Measurements from ENCODE around the gene PTPRT. TPM values are rescaled to one million over a fixed set of nuclear protein-coding genes. Genes with fewer than 3 reads are reported as not detected.

The PTPRT gene
- total RNA-seq, 1 donor from 2014 or later = 0.56 TPM

- Mint-ChIP-seq H3K9me3 (no peaks in the 10 kb centered on the region), H3K36me3 (ENCODE audit: low read depth) (no peaks in the 10 kb centered on the region), H3K27ac (ENCODE audit: unreplicated experiment) (no peak overlapping the region), H3K27me3 (ENCODE audit: low read depth) (peaks cover 5% of the 10 kb centered on the region), H3K4me1 (no peaks in the 10 kb centered on the region), H3K4me3 (no peak overlapping the region)
- no peak for DNase-seq (ENCODE audit: low read depth, low spot score)
- TF ChIP-seq CTCF (conservative IDR thresholded peaks at IDR 0.05) = no peak
Measured at GRCh38 chr20:42392442-42392841, 797.3 kb downstream of the PTPRT start.

- no peak for TF ChIP-seq CTCF (conservative IDR thresholded peaks at IDR 0.05)
- H3K27me3 Mint-ChIP-seq (ENCODE audit: low read depth) = peaks cover 5% of the 10 kb centered on the region
- no peaks in the 10 kb centered on the region for H3K4me1 Mint-ChIP-seq
- no peak overlapping the region for H3K4me3 Mint-ChIP-seq
- no peak overlapping the region for H3K27ac Mint-ChIP-seq (ENCODE audit: unreplicated experiment)
- no peaks in the 10 kb centered on the region for H3K9me3 Mint-ChIP-seq
- H3K36me3 Mint-ChIP-seq (ENCODE audit: low read depth) = no peaks in the 10 kb centered on the region
- DNase-seq (ENCODE audit: low read depth, low spot score) = no peak
Measured at GRCh38 chr20:42391807-42392206, 797.9 kb downstream of the PTPRT start.

- peaks cover 29% of the 10 kb centered on the region for H3K27me3 Mint-ChIP-seq (ENCODE audit: low read depth)
- no peaks in the 10 kb centered on the region for H3K36me3 Mint-ChIP-seq (ENCODE audit: low read depth)
- no peak for DNase-seq (ENCODE audit: low read depth, low spot score)
- H3K27ac Mint-ChIP-seq (ENCODE audit: unreplicated experiment) = no peak overlapping the region
- no peaks in the 10 kb centered on the region for H3K4me1 Mint-ChIP-seq
- H3K9me3 Mint-ChIP-seq = peaks cover 2% of the 10 kb centered on the region
- H3K4me3 Mint-ChIP-seq = no peak overlapping the region
- no peak for TF ChIP-seq CTCF (conservative IDR thresholded peaks at IDR 0.05)
Measured at GRCh38 chr20:42380287-42380686, 809.4 kb downstream of the PTPRT start.

GRCh38 chr20:42379385-42379784, 810.3 kb downstream of the PTPRT start:
- H3K4me3 Mint-ChIP-seq = no peak overlapping the region
- no peak for TF ChIP-seq CTCF (conservative IDR thresholded peaks at IDR 0.05)
- H3K27me3 Mint-ChIP-seq (ENCODE audit: low read depth) = peaks cover 29% of the 10 kb centered on the region
- H3K27ac Mint-ChIP-seq (ENCODE audit: unreplicated experiment) = no peak overlapping the region
- H3K9me3 Mint-ChIP-seq = no peaks in the 10 kb centered on the region
- no peaks in the 10 kb centered on the region for H3K4me1 Mint-ChIP-seq
- H3K36me3 Mint-ChIP-seq (ENCODE audit: low read depth) = no peaks in the 10 kb centered on the region
- DNase-seq (ENCODE audit: low read depth, low spot score) = no peak

GRCh38 chr20:42378826-42379225, 810.9 kb downstream of the PTPRT start:
- Mint-ChIP-seq H3K27me3 (ENCODE audit: low read depth) (peaks cover 28% of the 10 kb centered on the region), H3K4me1 (no peaks in the 10 kb centered on the region), H3K36me3 (ENCODE audit: low read depth) (no peaks in the 10 kb centered on the region), H3K4me3 (no peak overlapping the region), H3K27ac (ENCODE audit: unreplicated experiment) (no peak overlapping the region), H3K9me3 (no peaks in the 10 kb centered on the region)
- TF ChIP-seq CTCF (conservative IDR thresholded peaks at IDR 0.05) = no peak
- no peak for DNase-seq (ENCODE audit: low read depth, low spot score)

- TF ChIP-seq CTCF (conservative IDR thresholded peaks at IDR 0.05) = no peak
- Mint-ChIP-seq H3K4me1 (no peaks in the 10 kb centered on the region), H3K36me3 (ENCODE audit: low read depth) (no peaks in the 10 kb centered on the region), H3K27ac (ENCODE audit: unreplicated experiment) (no peak overlapping the region), H3K4me3 (no peak overlapping the region), H3K9me3 (no peaks in the 10 kb centered on the region), H3K27me3 (ENCODE audit: low read depth) (peaks cover 23% of the 10 kb centered on the region)
- no peak for DNase-seq (ENCODE audit: low read depth, low spot score)
Measured at GRCh38 chr20:42376131-42376530, 813.6 kb downstream of the PTPRT start.
